ENCODE results near the gene C6orf52. TPM values are rescaled to one million over a fixed set of nuclear protein-coding genes. Genes with fewer than 3 reads are reported as not detected.

Gene C6orf52
- total RNA-seq, 4 donors from 2014 or later = not detected

DNA sequence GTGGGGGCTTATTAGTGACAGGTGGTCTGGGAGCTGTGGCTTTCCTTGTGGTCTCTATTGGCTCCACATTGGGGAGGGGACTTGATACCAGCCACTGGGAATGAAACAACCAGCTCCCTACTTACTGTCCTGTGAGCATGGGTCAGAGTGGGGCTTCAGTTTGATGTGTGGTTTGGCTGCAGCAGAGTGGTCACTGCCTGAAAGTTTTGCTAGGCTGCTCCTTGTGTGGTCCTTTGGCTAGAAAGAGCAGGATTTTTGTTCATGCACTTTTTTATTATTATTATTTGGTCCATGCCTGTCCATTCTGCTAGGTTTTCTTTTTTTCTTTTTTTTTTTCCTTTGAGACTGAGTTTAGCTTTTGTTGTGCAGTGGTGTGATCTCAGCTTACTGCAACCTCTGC lies 45.6 kb upstream of the C6orf52 start:
- in situ Hi-C loops (cut with MboI; ENCODE audit: low pct_ligation_motif_present in 1 of 4, low pct_unique_long_range_greater_than_20kb in 1 of 4, low sequenced_read_pairs in 3 of 4) (loop anchor here in 1 of 4 donors (10.0 kb wide), 1 partner anchor 45 kb away; the partner anchor contains the start of genes C6orf52 and PAK1IP1), intact Hi-C loops (cut with DNase I; ENCODE audit: low total_unique reads) (loop anchor here (10.0 kb wide), 1 partner anchor 45 kb away; the partner anchor contains the start of genes C6orf52 and PAK1IP1)
- H3K27me3 ChIP-seq = no peaks in the 10 kb centered on the region
- no peak for DNase-seq
- TF ChIP-seq POLR2A (IDR thresholded peaks at IDR 0.05) (no peak), EP300 (IDR thresholded peaks at IDR 0.05; ENCODE audit: low read depth) (no peak), POLR2AphosphoS5 (IDR thresholded peaks at IDR 0.05) (no peak)
- TF ChIP-seq, protein P1, sequence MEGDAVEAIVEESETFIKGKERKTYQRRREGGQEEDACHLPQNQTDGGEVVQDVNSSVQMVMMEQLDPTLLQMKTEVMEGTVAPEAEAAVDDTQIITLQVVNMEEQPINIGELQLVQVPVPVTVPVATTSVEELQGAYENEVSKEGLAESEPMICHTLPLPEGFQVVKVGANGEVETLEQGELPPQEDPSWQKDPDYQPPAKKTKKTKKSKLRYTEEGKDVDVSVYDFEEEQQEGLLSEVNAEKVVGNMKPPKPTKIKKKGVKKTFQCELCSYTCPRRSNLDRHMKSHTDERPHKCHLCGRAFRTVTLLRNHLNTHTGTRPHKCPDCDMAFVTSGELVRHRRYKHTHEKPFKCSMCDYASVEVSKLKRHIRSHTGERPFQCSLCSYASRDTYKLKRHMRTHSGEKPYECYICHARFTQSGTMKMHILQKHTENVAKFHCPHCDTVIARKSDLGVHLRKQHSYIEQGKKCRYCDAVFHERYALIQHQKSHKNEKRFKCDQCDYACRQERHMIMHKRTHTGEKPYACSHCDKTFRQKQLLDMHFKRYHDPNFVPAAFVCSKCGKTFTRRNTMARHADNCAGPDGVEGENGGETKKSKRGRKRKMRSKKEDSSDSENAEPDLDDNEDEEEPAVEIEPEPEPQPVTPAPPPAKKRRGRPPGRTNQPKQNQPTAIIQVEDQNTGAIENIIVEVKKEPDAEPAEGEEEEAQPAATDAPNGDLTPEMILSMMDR (IDR thresholded peaks at IDR 0.05) = no peak
- no peaks in the 10 kb centered on the region for H3K36me3 ChIP-seq
- H3K27ac ChIP-seq = no peak overlapping the region
- no peak overlapping the region for H3K4me3 ChIP-seq
- H3K4me1 ChIP-seq = no peaks in the 10 kb centered on the region
- H3K9me3 ChIP-seq = no peaks in the 10 kb centered on the region

DNA sequence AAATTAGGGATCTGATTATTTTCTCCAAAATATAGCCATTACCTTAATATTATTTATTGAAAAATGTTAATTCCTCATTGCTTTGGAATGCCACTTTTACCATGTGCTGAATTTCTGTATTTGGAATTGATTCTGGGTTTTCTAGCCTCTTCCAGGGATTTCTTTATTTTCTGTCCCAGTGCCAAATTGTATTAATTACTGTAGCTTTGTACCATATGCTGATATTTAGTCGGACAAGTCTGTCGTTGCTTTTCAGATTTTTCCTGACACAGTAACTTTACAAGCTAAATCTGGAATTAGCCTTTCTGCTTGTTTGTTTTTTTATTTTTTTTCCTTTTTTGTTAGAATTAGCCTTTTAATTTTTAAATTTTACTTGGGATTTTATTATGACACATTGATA lies 42.3 kb upstream of the C6orf52 start:
- 90 to 91% methylated on average over 2 of the region's 2 CpGs for WGBS, 2 donors (ENCODE audit: low coverage in 1 of 2)
- in situ Hi-C loops (cut with MboI; ENCODE audit: low pct_ligation_motif_present in 1 of 4, low pct_unique_long_range_greater_than_20kb in 1 of 4, low sequenced_read_pairs in 3 of 4) = no loop called here
- no peak for TF ChIP-seq EP300 (IDR thresholded peaks at IDR 0.05; ENCODE audit: low read depth)
- TF ChIP-seq POLR2A (IDR thresholded peaks at IDR 0.05) = no peak
- no peak for TF ChIP-seq POLR2AphosphoS5 (IDR thresholded peaks at IDR 0.05)
- TF ChIP-seq, protein P1 (IDR thresholded peaks at IDR 0.05) = no peak

DNA sequence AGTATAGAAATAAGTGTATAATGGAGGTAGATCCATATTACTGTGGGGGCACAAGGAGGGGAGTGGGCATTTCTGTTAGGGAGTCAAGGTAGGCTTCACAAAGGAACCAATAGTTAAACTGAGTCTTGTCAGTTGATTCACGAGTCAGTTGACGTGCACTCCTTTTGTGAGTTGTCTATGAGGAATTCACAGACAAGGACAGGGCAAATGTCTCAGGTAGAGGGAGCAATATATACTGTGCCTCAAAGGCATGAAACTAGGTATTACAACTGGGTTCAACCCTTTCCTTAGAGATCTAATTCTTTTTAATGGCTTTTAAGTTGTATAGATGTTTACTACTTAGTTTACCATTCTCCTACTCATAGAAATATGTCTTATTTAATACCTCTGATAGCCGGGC lies 39.4 kb upstream of the C6orf52 start:
- WGBS, 2 donors (ENCODE audit: low coverage in 1 of 2) = 90% methylated on average over 3 of the region's 3 CpGs; no CpG with 5 or more reads in 1 of the 2 donors
- peaks cover 0 to 22% (median 5%) of the 10 kb centered on the region in 4 donors for H3K36me3 ChIP-seq
- no peaks in the 10 kb centered on the region for H3K9me3 ChIP-seq
- in situ Hi-C loops (cut with MboI; ENCODE audit: low pct_ligation_motif_present in 1 of 4, low pct_unique_long_range_greater_than_20kb in 1 of 4, low sequenced_read_pairs in 3 of 4) (no loop called here), intact Hi-C loops (cut with DNase I; ENCODE audit: low total_unique reads) (no loop called here)
- no peak for DNase-seq
- TF ChIP-seq, protein P1 (IDR thresholded peaks at IDR 0.05) = no peak
- no peak for TF ChIP-seq POLR2A (IDR thresholded peaks at IDR 0.05)
- TF ChIP-seq POLR2AphosphoS5 (IDR thresholded peaks at IDR 0.05) = no peak
- TF ChIP-seq EP300 (IDR thresholded peaks at IDR 0.05; ENCODE audit: low read depth) = no peak
- H3K27ac ChIP-seq = no peak overlapping the region
- H3K4me1 ChIP-seq = no peaks in the 10 kb centered on the region
- H3K4me3 ChIP-seq = no peak overlapping the region
- no peaks in the 10 kb centered on the region for H3K27me3 ChIP-seq

More for the DNA sequence above, 42.3 kb upstream of the C6orf52 start:
- H3K4me1 ChIP-seq = no peaks in the 10 kb centered on the region
- intact Hi-C loops (cut with DNase I; ENCODE audit: low total_unique reads) = no loop called here
- H3K36me3 ChIP-seq = no peaks in the 10 kb centered on the region
- no peaks in the 10 kb centered on the region for H3K9me3 ChIP-seq
- no peak overlapping the region for H3K4me3 ChIP-seq
- no peak overlapping the region for H3K27ac ChIP-seq
- no peaks in the 10 kb centered on the region for H3K27me3 ChIP-seq
- no peak for DNase-seq

DNA sequence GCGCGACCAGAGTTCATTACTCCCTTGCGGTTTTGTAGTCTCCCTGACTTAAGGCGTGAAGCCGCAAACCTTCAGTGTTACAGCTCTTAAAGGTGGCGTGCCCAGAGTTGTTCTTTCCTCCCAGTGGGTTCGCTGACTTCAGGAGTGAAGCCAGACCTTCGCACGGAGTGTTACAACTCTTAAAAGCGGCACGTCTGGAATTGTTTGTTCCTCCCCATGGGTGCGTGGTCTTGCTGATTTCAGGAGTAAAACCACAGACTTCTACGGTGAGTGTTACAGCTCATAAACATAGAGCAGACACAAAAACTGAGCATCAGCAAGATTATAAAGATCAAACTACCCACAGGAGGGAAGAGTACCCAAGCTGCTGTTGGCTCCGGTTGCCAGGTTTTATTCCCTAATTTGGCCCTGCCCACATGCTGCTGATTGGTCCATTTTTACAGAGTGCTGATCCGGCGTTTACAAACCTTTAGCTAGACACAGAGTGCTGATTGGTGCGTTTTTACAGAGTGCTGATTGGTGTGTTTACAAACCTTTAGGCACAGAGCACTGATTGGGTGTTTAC lies 38.8 kb upstream of the C6orf52 start:
- Histone ChIP-seq H3K4me1 (no peaks in the 10 kb centered on the region), H3K36me3 (peaks cover 0 to 25% (median 5%) of the 10 kb centered on the region in 4 donors), H3K27ac (no peak overlapping the region), H3K9me3 (no peaks in the 10 kb centered on the region), H3K4me3 (no peak overlapping the region), H3K27me3 (no peaks in the 10 kb centered on the region)
- intact Hi-C loops (cut with DNase I; ENCODE audit: low total_unique reads) (no loop called here), in situ Hi-C loops (cut with MboI; ENCODE audit: low pct_ligation_motif_present in 1 of 4, low pct_unique_long_range_greater_than_20kb in 1 of 4, low sequenced_read_pairs in 3 of 4) (no loop called here)
- no peak for DNase-seq
- whole genome bisulfite sequencing, 2 donors (ENCODE audit: low coverage in 1 of 2) = 93% methylated on average over 17 of the region's 17 CpGs; no CpG with 5 or more reads in 1 of the 2 donors
- no peak for TF ChIP-seq POLR2AphosphoS5 (IDR thresholded peaks at IDR 0.05)
- TF ChIP-seq EP300 (IDR thresholded peaks at IDR 0.05; ENCODE audit: low read depth) = no peak

DNA sequence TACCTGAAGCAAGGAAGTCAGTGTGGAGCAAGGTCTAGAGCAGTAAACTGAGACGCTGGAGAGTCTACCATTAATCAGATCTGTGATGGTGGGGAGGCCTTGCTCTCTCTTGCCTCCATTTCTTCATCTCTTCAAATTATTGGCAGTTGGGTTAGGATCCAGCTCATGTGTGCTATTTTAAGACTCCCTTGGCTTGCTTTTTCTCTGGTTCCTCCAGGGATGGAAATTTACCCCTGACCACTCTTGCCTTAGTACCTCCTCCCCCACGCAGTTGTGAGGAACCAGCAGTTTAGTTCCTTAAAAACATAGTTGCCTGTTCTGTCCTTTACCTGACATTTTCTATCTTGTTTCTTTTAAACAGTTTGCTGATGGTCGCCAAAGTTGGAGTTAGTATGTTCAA lies 35.8 kb upstream of the C6orf52 start:
- H3K4me3 ChIP-seq = no peak overlapping the region
- no peak for DNase-seq
- H3K36me3 ChIP-seq = peaks cover 0 to 25% (median 5%) of the 10 kb centered on the region in 4 donors
- intact Hi-C loops (cut with DNase I; ENCODE audit: low total_unique reads) (no loop called here), in situ Hi-C loops (cut with MboI; ENCODE audit: low pct_ligation_motif_present in 1 of 4, low pct_unique_long_range_greater_than_20kb in 1 of 4, low sequenced_read_pairs in 3 of 4) (no loop called here)
- no peak overlapping the region for H3K27ac ChIP-seq
- no peaks in the 10 kb centered on the region for H3K9me3 ChIP-seq
- no peaks in the 10 kb centered on the region for H3K4me1 ChIP-seq
- no peaks in the 10 kb centered on the region for H3K27me3 ChIP-seq
- TF ChIP-seq POLR2AphosphoS5 (IDR thresholded peaks at IDR 0.05) = no peak
- TF ChIP-seq, protein P1 (IDR thresholded peaks at IDR 0.05) = no peak
- TF ChIP-seq EP300 (IDR thresholded peaks at IDR 0.05; ENCODE audit: low read depth) = no peak
- no peak for TF ChIP-seq POLR2A (IDR thresholded peaks at IDR 0.05)
- 77 to 80% methylated on average over 2 to 3 of the region's 3 CpGs for WGBS, 2 donors (ENCODE audit: low coverage in 1 of 2)
